Liver (tissue), 9 donors: Measurements from ENCODE around the gene PRMT2. TPM values are rescaled to one million over a fixed set of nuclear protein-coding genes. Genes with fewer than 3 reads are reported as not detected.

Experiments used
- DNase-seq: peaks from one replicate; pipeline ENCODE4 v3.0.0-alpha.2; 2017; ENCODE audit warnings: low spot score
- H3K27ac ChIP-seq, 2 donors: one replicate each; pipeline ENCODE4 v1.7.0; 2013; ENCODE audit warnings: inconsistent platforms in 2 of 2, low read length in 2 of 2, control low read depth in 1 of 2, low read depth in 1 of 2, mild to moderate bottlenecking in 1 of 2
- H3K27me3 ChIP-seq, 4 donors: one replicate each; pipeline versions ENCODE4 v1.6.1 to v1.7.0; 2013; ENCODE audit warnings: low read length in 3 of 4, inconsistent platforms in 1 of 4, mild to moderate bottlenecking in 1 of 4, moderate library complexity in 1 of 4; ENCODE audit not compliant: control insufficient read depth in 4 of 4, insufficient read depth in 4 of 4
- H3K36me3 ChIP-seq, 4 donors: one replicate each; pipeline versions ENCODE4 v1.6.1 to v1.7.0; 2013; ENCODE audit warnings: low read length in 3 of 4, mild to moderate bottlenecking in 3 of 4, low read depth in 1 of 4, moderate library complexity in 1 of 4; ENCODE audit not compliant: control insufficient read depth in 4 of 4, insufficient read depth in 3 of 4
- H3K4me1 ChIP-seq, 4 donors: one replicate each; pipeline versions ENCODE4 v1.6.1 to v1.7.0; 2013; ENCODE audit warnings: low read length in 3 of 4, mild to moderate bottlenecking in 3 of 4, moderate library complexity in 1 of 4; ENCODE audit not compliant: control insufficient read depth in 4 of 4, insufficient read depth in 4 of 4
- H3K4me3 ChIP-seq, 3 donors: one replicate each; pipeline versions ENCODE4 v1.6.1 to v1.7.0; 2013; ENCODE audit warnings: low read length in 3 of 3, control low read depth in 1 of 3, low read depth in 1 of 3, mild to moderate bottlenecking in 1 of 3
- H3K9ac ChIP-seq, 2 donors: one replicate each; pipeline ENCODE4 v1.7.0; 2013; ENCODE audit warnings: low read length in 2 of 2, mild to moderate bottlenecking in 2 of 2, moderate library complexity in 2 of 2, control low read depth in 1 of 2, low read depth in 1 of 2
- H3K9me3 ChIP-seq, 4 donors: one replicate each; pipeline versions ENCODE4 v1.6.1 to v1.7.0; 2013; ENCODE audit warnings: low read length in 3 of 4; ENCODE audit not compliant: control insufficient read depth in 4 of 4
- ATF3 ChIP-seq: IDR thresholded peaks from 2 replicates; pipeline ENCODE4 v1.6.1; 2016; ENCODE audit warnings: antibody characterized with exemption
- CTCF ChIP-seq: fragments of 150-350 bp; IDR thresholded peaks from 2 replicates; pipeline ENCODE4 v1.5.1; 2017; ENCODE audit warnings: improper control_type of control experiment, low read depth, low read length; ENCODE audit not compliant: missing input control
- HNF4G ChIP-seq: IDR thresholded peaks from 2 replicates; pipeline ENCODE4 v1.6.1; 2016; ENCODE audit warnings: antibody characterized with exemption
- JUND ChIP-seq, 2 donors: IDR thresholded peaks; 2 replicates each; pipeline ENCODE4 v1.6.1; 2016; ENCODE audit warnings: antibody characterized with exemption in 2 of 2
- MAX ChIP-seq: IDR thresholded peaks from 2 replicates; pipeline ENCODE4 v1.6.1; 2016; ENCODE audit warnings: antibody characterized with exemption
- RAD21 ChIP-seq, 2 donors: IDR thresholded peaks; 2 replicates each; pipeline ENCODE4 v1.6.1; 2016; ENCODE audit warnings: antibody characterized with exemption in 2 of 2, mild to moderate bottlenecking in 2 of 2
- REST ChIP-seq: IDR thresholded peaks from 2 replicates; pipeline ENCODE4 v1.6.1; 2016; ENCODE audit warnings: antibody characterized with exemption, mild to moderate bottlenecking
- RXRA ChIP-seq, 2 donors: IDR thresholded peaks; 2 replicates each; pipeline ENCODE4 v1.6.1; 2017 to 2018; ENCODE audit warnings: antibody characterized with exemption in 2 of 2, mild to moderate bottlenecking in 1 of 2
- TAF1 ChIP-seq: conservative IDR thresholded peaks from 2 replicates; pipeline ENCODE4 v1.6.1; 2016; ENCODE audit warnings: antibody characterized with exemption, mild to moderate bottlenecking
- YY1 ChIP-seq: IDR thresholded peaks from 2 replicates; pipeline ENCODE4 v1.6.1; 2016; ENCODE audit warnings: antibody characterized with exemption, mild to moderate bottlenecking
- ZBTB33 ChIP-seq: IDR thresholded peaks from 2 replicates; pipeline ENCODE4 v1.6.1; 2016; ENCODE audit warnings: antibody characterized with exemption
- WGBS: extraction: QIAGEN DNeasy Blood & Tissue Kit; methylation state at CpG from one replicate; pipeline ENCODE4 v1.1.7; 2013; 5-methylcytosine and 5-hydroxymethylcytosine counted together
- polyA plus RNA-seq, 2 donors: library from polyadenylated mRNA; stranded (reverse) in 1 of 2; unstranded in 1 of 2; fragments of 200-250 nt in 1 of 2; fragments of >200 nt in 1 of 2; fragmentation: Nextera tagmentation in 1 of 2; extraction: Ambion mirVana in 1 of 2; gene quantifications; one replicate each; pipeline versions ENCODE4 v1.2.1 to v1.2.3, GENCODE V29; 2013 to 2015
- total RNA-seq, 2 donors: library from RNA; depleted of rRNA; stranded (reverse); fragments of >200 nt; gene quantifications; one replicate each; pipeline ENCODE4 v1.2.3, GENCODE V29; 2014
- donor health status: healthy.
- donor health status: healthy.
- donor health status: healthy.
- donor health status: healthy.
- donor health status: healthy.

PRMT2 gene
- total and polyA plus RNA-seq, 4 donors: 17.9 to 29.2 (median 23.2) TPM

GRCh38 chr21:46661211-46661625 lies 25.7 kb downstream of the PRMT2 start:
- H3K9me3 ChIP-seq: no peaks in the 10 kb centered on the region
- no peak overlapping the region for H3K9ac ChIP-seq
- no peaks in the 10 kb centered on the region for H3K27me3 ChIP-seq
- H3K4me1 ChIP-seq: no peaks in the 10 kb centered on the region
- DNase-seq: no peak
- H3K27ac ChIP-seq: no peak overlapping the region
- peak in 1 of 2 donors; percentile 25 for TF ChIP-seq RAD21 (IDR thresholded peaks at IDR 0.05)
- TF ChIP-seq TAF1: no peak
- TF ChIP-seq RXRA (IDR thresholded peaks at IDR 0.05): no peak
- TF ChIP-seq CTCF: peak; percentile 49
- H3K4me3 ChIP-seq: no peak overlapping the region
- WGBS: 29% methylated on average over 29 of the region's 29 CpGs
- H3K36me3 ChIP-seq: peaks cover 7 to 30% (median 11%) of the 10 kb centered on the region in 4 donors

- H3K36me3 ChIP-seq: peaks cover 7 to 28% (median 10%) of the 10 kb centered on the region in 4 donors
- H3K4me1 ChIP-seq: no peaks in the 10 kb centered on the region
- no peaks in the 10 kb centered on the region for H3K9me3 ChIP-seq
- H3K9ac ChIP-seq: no peak overlapping the region
- H3K27me3 ChIP-seq: no peaks in the 10 kb centered on the region
- WGBS: 74% methylated on average over 61 of the region's 61 CpGs
- no peak for DNase-seq
- no peak overlapping the region for H3K27ac ChIP-seq
- H3K4me3 ChIP-seq: no peak overlapping the region
- TF ChIP-seq TAF1: no peak
- no peak for TF ChIP-seq REST
- TF ChIP-seq YY1: no peak
- TF ChIP-seq JUND (IDR thresholded peaks at IDR 0.05): no peak
- no peak for TF ChIP-seq ZBTB33
- TF ChIP-seq MAX: no peak
- TF ChIP-seq HNF4G: no peak
- no peak for TF ChIP-seq ATF3
Observed at GRCh38 chr21:46661642-46662366, 26.3 kb downstream of the PRMT2 start.
